HL-60 (cell line): Measurements from ENCODE around the gene SRCAP.

Experiments used
- DNase-seq, 2 experiments: peaks; one replicate each; pipeline ENCODE4 v3.0.0-alpha.2; 2010 to 2020; ENCODE audit warnings: low read depth in 1 of 2, low spot score in 1 of 2
- H3K27ac ChIP-seq: fragments of 250-450 bp; sonication (Bioruptor Pico); replicated peaks from 2 replicates; pipeline ENCODE4 v1.5.1; 2020; ENCODE audit warnings: mild to moderate bottlenecking, moderate library complexity
- H3K27me3 ChIP-seq: fragments of 250-450 bp; sonication (Bioruptor Pico); 2 replicates; pipeline ENCODE4 v1.5.1; 2021; ENCODE audit warnings: mild to moderate bottlenecking, moderate library complexity; ENCODE audit not compliant: insufficient read depth, poor library complexity, severe bottlenecking
- H3K4me3 ChIP-seq: replicated peaks from 2 replicates; pipeline ENCODE4 v1.5.1; 2011; ENCODE audit warnings: mild to moderate bottlenecking, control low read depth, low read length; ENCODE audit not compliant: insufficient read depth
- CTCF ChIP-seq: IDR thresholded peaks from one replicate; pipeline ENCODE4 v1.5.1; 2011; ENCODE audit warnings: low read length, control low read depth, inconsistent platforms; ENCODE audit not compliant: insufficient read depth
- GABPA ChIP-seq: IDR thresholded peaks from 2 replicates; pipeline ENCODE4 v1.6.1; 2012; ENCODE audit warnings: low read depth
- POLR2AphosphoS5 ChIP-seq: IDR thresholded peaks from 2 replicates; pipeline ENCODE4 v1.6.1; 2012; ENCODE audit warnings: low read depth
- REST ChIP-seq: IDR thresholded peaks from 2 replicates; pipeline ENCODE4 v1.6.1; 2012; ENCODE audit warnings: low read depth; ENCODE audit not compliant: insufficient replicate concordance
- SPI1 ChIP-seq: IDR thresholded peaks from 2 replicates; pipeline ENCODE4 v1.6.1; 2012; ENCODE audit warnings: low read depth, mild to moderate bottlenecking, borderline replicate concordance

Gene SRCAP

GRCh38 chr16:30775131-30775391, 76.1 kb downstream of the SRCAP start:
- TF ChIP-seq CTCF (no peak), REST (no peak), POLR2AphosphoS5 (no peak), GABPA (no peak), SPI1 (no peak)
- Histone ChIP-seq H3K27me3 (no peaks in the 10 kb centered on the region), H3K4me3 (peak overlapping the region; percentile 51), H3K27ac (peak overlapping the region; percentile 97)
- DNase-seq = no peak

- TF ChIP-seq POLR2AphosphoS5 (peak; percentile 85), CTCF (no peak), REST (peak; percentile 17), GABPA (peak; percentile 15; the same call in 1 of the 2 replicates), SPI1 (no peak)
- H3K27me3 ChIP-seq = no peaks in the 10 kb centered on the region
- peak overlapping the region; percentile 51 for H3K4me3 ChIP-seq
- DNase-seq = peak; percentile 86 to 89
- peak overlapping the region; percentile 97 for H3K27ac ChIP-seq
Observed at GRCh38 chr16:30775392-30776188, 76.6 kb downstream of the SRCAP start.

- H3K27me3 ChIP-seq = no peaks in the 10 kb centered on the region
- H3K27ac ChIP-seq = no peak overlapping the region
- H3K4me3 ChIP-seq = no peak overlapping the region
- no peak for DNase-seq
- TF ChIP-seq POLR2AphosphoS5 = 0 out of 2 replicates have a peak, but pooled peaks have one; percentile 1
- no peak for TF ChIP-seq CTCF
- no peak for TF ChIP-seq GABPA
- no peak for TF ChIP-seq SPI1
- no peak for TF ChIP-seq REST
Observed at GRCh38 chr16:30777591-30778297, 78.8 kb downstream of the SRCAP start.
